Activated T-cell treated with anti-CD3 and anti-CD28 coated beads, Interleukin-2, amount 50 U/mL, for 72 hours (primary cell): Measurements from ENCODE around the gene CDKN1A. TPM values are rescaled to one million over a fixed set of nuclear protein-coding genes. Genes with fewer than 3 reads are reported as not detected.
"Not testable (repeated sequence)": the region's sequence is repeated elsewhere in the genome, so short reads cannot be mapped to it uniquely, and the experiment has no call there.

ENCODE experiments used
- ATAC-seq, 2 donors: fragments of 150-1000 bp; cut with Tn5 transposase; replicated peaks in 1 of 2; 2 replicates each; pipeline ENCODE4 v1.10.0; 2021; ENCODE audit warnings: moderate library complexity in 2 of 2, mild to moderate bottlenecking in 1 of 2
- DNase-seq, 2 donors: peaks; one replicate each; pipeline ENCODE4 v3.0.0; 2021 to 2022; ENCODE audit warnings: mixed read lengths in 1 of 2
- H3K27ac Mint-ChIP-seq: one replicate; pipeline ENCODE4 v1.8.0; 2022; ENCODE audit warnings: mild to moderate bottlenecking, moderate library complexity, mixed read lengths
- H3K27me3 Mint-ChIP-seq: one replicate; pipeline ENCODE4 v1.8.0; 2022; ENCODE audit warnings: low read depth, mixed read lengths
- H3K36me3 Mint-ChIP-seq, 2 donors: one replicate each; pipeline ENCODE4 v1.8.0; 2022; ENCODE audit warnings: mixed read lengths in 2 of 2, mild to moderate bottlenecking in 1 of 2; ENCODE audit not compliant: insufficient read depth in 2 of 2
- H3K4me1 Mint-ChIP-seq: one replicate; pipeline ENCODE4 v1.8.0; 2022; ENCODE audit warnings: low read depth, mixed read lengths
- H3K4me3 Mint-ChIP-seq, 2 donors: one replicate each; pipeline ENCODE4 v1.8.0; 2022; ENCODE audit warnings: mild to moderate bottlenecking in 2 of 2, mixed read lengths in 2 of 2, moderate library complexity in 2 of 2
- H3K9me3 Mint-ChIP-seq, 2 donors: one replicate each; pipeline ENCODE4 v1.8.0; 2022; ENCODE audit warnings: mixed read lengths in 2 of 2
- total RNA-seq, 2 donors: library from RNA; stranded (reverse); gene quantifications; one replicate each; pipeline ENCODE4 v1.2.3, GENCODE V29; 2022

The CDKN1A gene
- total RNA-seq, 2 donors from 2014 or later, result 59.9 to 60.4 TPM

DNA sequence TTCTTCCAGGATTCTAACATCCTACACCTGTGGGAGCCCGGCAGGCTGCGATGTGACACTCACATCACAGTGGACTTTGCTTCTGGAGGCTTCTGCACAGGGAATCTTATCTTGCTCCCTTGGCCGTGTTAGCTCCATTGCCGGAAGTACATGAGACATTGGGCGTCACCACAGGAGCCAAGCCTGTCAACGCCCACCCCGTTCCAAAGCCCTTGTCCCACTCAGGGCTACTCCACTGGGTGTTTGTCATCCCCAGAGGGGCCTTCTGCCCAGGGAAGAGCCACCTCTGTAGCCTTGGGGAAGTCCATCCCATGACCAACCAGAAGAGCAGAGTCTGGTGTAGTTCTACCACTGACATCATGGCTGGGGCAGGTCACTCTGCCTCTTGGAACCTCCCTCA, 20.8 kb downstream of the CDKN1A start:
- ATAC-seq, result no peak
- peaks cover 0 to 2% of the 10 kb centered on the region in 2 donors for H3K36me3 Mint-ChIP-seq
- H3K4me1 Mint-ChIP-seq, result peaks cover 38% of the 10 kb centered on the region
- no peak for DNase-seq
- no peaks in the 10 kb centered on the region for H3K9me3 Mint-ChIP-seq
- H3K27me3 Mint-ChIP-seq, result peaks cover 25% of the 10 kb centered on the region
- no peak overlapping the region for H3K27ac Mint-ChIP-seq
- no peak overlapping the region for H3K4me3 Mint-ChIP-seq

DNA sequence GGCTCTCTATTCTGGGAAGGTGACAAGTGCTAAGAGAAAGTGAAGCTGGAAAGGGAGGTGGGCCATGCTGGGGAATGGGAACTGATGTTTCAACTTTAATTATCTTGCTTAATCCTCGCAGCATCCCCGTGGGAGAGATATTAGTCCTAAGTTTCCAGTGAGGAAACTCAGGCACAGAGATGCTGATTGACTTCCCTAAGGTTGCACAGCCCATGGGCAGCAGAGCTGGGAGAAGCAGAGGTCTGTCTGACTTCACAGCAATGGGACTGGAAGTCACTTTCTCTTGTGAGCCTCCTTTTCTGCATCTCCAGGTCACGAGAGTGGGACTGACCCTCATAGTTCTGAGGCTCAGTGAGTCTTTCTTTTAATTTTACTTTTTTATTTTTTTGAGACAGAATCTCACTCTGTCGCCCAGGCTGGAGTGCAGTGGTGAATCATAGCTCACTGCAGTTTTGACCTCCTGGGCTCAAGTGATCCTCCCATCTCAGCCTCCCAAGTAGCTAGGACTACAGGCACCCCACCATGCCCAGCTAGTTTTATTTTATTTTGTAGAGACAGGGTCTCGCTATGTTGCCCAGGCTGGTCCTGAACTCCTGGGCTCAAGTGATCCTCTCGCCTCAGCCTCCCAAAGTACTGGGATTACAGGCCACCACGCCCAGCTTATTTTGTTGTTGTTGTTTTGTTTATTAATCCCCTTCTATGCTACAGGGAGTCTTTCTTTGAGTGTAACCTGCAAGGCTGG, 21.7 kb downstream of the CDKN1A start:
- no peak overlapping the region for H3K4me3 Mint-ChIP-seq
- ATAC-seq (no peak), DNase-seq (no peak)
- H3K27me3 Mint-ChIP-seq, result peaks cover 25% of the 10 kb centered on the region
- H3K4me1 Mint-ChIP-seq, result peaks cover 29% of the 10 kb centered on the region
- H3K9me3 Mint-ChIP-seq, result no peaks in the 10 kb centered on the region
- no peak overlapping the region for H3K27ac Mint-ChIP-seq
- H3K36me3 Mint-ChIP-seq, result peaks cover 0 to 2% of the 10 kb centered on the region in 2 donors

DNA sequence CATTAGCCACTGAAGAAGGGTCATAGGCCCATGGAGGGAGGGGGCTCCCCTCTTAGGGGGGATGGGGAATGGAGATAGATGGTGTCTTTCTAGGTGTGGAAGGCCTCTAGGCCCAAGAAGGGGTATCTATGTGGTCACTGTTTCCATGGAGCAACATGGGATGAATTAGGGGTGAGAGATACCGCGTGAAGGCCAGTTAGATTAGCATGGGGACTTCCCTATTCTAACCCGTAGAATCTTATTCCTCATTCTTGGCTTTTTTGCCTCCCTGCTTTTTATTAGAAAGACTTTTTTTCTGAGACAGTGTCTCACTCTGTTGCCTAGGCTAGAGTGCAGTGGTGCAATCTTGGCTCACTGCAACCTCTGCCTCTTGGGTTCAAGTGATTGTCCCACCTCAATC, 22.3 kb downstream of the CDKN1A start:
- peaks cover 23% of the 10 kb centered on the region for H3K4me1 Mint-ChIP-seq
- ATAC-seq, result no peak
- H3K4me3 Mint-ChIP-seq, result no peak overlapping the region
- no peak overlapping the region for H3K27ac Mint-ChIP-seq
- H3K27me3 Mint-ChIP-seq, result peaks cover 25% of the 10 kb centered on the region
- DNase-seq, result no peak
- H3K36me3 Mint-ChIP-seq, result no peaks in the 10 kb centered on the region
- H3K9me3 Mint-ChIP-seq, result no peaks in the 10 kb centered on the region

DNA sequence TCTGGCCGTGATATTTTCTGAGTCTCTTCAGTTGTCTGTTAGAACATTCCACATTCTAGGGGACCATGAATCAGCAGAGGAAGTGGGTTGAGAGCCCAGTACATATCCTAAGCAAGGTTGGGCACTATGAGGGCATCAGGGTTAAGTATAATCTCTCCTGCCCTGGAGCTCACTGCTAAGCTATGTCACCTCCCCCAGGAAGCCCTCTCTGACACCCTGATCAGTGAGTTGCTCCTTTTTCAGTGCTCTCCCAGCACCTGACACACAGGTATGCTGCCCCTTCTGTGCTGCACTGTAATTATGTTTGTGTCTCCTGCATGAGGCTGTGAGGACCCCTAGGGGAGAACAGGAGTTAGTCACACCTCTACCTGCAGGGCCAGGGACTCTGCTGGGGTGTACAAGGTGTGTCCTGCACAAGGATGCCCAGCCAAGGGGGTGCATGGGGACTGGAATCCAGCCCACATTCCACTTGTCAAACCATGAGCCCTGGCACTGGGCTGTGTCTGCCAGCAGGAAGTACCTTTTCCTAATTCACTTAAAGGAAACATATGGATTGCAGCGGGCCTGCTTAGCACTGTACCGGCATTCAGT, 23.0 kb downstream of the CDKN1A start:
- DNase-seq, result no peak
- no peak overlapping the region for H3K27ac Mint-ChIP-seq

DNA sequence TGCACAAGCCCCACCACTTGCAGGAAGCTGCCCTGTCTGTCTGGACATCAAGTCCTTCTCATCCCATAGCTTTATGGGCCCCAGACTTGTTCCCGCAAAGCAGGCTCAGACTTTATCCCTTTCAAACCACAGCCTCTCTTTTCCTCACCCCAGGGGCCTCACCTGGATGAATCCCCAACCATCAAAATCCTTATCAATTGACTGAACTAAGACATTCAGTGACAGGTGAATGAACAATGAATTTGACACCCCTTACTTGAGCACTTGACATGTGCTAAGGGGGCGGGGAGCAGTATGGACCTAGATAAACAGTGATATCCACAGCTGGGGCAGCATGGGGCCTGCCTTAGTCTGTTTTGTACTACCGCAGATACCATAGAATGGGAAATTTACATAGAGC, 24.1 kb downstream of the CDKN1A start:
- Mint-ChIP-seq H3K27ac (no peak overlapping the region), H3K9me3 (no peaks in the 10 kb centered on the region), H3K27me3 (peaks cover 25% of the 10 kb centered on the region), H3K4me1 (peaks cover 10% of the 10 kb centered on the region), H3K4me3 (no peak overlapping the region), H3K36me3 (no peaks in the 10 kb centered on the region)
- ATAC-seq (no peak), DNase-seq (no peak)

More for the DNA sequence above, 23.0 kb downstream of the CDKN1A start:
- Mint-ChIP-seq H3K9me3 (no peaks in the 10 kb centered on the region), H3K4me1 (peaks cover 17% of the 10 kb centered on the region), H3K36me3 (no peaks in the 10 kb centered on the region), H3K27me3 (peaks cover 25% of the 10 kb centered on the region), H3K4me3 (no peak overlapping the region)
- peak; percentile 21 to 65 for ATAC-seq

DNA sequence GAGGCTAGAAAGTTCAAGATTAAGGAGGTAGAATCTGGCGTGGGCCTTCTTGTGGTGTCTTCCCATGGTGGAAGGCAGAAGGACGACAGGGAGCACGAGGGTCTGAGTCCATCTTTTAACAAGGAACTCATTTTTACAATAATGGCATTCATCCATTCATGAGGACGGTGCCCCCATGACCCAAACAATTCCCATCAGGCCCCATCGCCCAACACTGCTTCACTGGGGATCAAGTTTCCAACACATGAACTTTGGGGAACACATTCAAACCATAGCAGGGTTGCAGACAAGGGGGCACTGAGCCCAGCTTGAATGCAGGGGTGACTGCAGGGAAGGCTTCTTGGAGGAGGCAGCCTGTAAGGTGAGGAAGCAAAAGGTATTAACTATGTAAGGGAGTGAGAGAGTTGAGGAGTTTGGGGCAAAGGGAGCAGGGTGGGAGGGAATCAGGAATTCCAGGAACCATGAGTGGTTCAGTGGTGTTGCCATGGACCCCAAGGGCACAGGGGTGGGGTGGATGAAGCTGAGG, 24.6 kb downstream of the CDKN1A start:
- DNase-seq, result no peak
- Mint-ChIP-seq H3K27ac (no peak overlapping the region), H3K4me3 (no peak overlapping the region), H3K27me3 (peaks cover 25% of the 10 kb centered on the region), H3K36me3 (no peaks in the 10 kb centered on the region), H3K9me3 (no peaks in the 10 kb centered on the region), H3K4me1 (peaks cover 10% of the 10 kb centered on the region)
- no peak for ATAC-seq

DNA sequence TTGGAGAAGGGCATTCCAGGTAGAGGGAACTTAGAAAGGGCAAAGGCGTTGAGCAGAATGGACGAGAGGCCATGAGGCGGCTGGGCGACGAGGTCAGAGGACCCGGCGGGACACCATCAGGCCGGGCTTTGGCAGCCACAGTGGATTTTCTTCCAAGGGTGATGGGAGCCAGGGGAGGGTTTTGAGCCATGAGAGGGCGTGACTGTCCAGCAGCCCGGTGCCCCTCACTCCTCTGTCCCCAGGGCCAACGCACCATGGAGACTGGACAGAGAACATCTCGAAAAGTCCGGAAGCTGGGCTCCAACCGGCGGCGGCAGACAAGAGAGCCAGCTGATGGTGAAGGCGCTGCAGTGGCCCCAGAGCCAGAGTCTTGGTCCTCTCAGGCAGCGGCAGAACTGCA, 25.5 kb downstream of the CDKN1A start:
- Mint-ChIP-seq H3K9me3 (no peaks in the 10 kb centered on the region), H3K4me3 (no peak overlapping the region), H3K27me3 (peaks cover 17% of the 10 kb centered on the region), H3K4me1 (peaks cover 10% of the 10 kb centered on the region), H3K27ac (no peak overlapping the region), H3K36me3 (no peaks in the 10 kb centered on the region)
- DNase-seq (no peak), ATAC-seq (no peak)

DNA sequence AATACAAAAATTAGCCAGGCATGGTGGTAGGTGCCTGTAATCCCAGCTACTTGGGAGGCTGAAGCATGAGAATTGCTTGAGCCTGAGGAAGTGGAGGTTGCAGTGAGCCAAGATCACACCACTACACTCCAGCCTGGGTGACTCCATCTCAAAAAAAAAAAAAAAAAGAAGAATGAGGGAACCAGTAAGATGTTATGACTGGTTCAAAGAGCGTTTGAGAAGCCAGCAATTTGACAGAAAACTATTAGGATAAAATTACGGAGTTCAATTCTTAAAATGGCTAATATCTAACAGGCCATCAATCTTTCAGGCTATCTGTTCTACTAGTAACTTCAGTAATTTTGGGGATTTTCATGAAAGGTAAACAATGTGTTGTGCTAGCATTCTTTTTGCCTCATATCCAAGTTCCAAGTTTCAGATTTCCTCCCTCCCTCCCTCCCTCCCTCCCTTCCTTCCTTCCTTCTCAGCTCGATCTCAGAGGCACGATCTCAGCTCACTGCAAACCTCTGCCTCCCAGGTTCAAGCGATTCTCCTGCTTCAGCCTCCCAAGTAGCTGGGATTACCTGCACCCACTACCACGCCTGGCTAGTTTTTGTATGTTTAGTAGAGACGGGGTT, 26.6 kb downstream of the CDKN1A start:
- peaks cover 16% of the 10 kb centered on the region for H3K27me3 Mint-ChIP-seq
- not testable (repeated sequence) for DNase-seq, ATAC-seq, H3K36me3 Mint-ChIP-seq, H3K9me3 Mint-ChIP-seq, H3K4me3 Mint-ChIP-seq, H3K4me1 Mint-ChIP-seq, H3K27ac Mint-ChIP-seq

DNA sequence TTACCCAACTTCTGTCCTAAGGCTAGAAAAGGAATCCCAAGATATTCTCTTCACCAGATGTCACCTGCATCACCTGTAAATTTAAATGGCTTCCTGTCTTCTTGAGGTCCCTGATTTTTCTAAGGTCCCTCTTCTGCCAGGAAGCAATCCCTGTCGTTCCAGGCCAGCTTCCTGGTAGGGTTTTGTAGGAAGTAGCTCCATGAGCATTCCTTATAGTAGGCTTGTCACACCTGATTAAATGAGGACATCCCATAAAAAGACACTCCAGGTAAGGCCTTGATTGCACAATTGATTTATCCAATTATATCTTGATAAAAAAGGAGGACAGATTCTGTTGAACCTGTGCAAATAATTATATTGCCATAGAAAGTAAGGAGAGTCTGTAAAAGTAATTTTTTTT, 27.8 kb downstream of the CDKN1A start:
- DNase-seq (no peak), ATAC-seq (no peak)
- H3K27ac Mint-ChIP-seq, result no peak overlapping the region
- peaks cover 4% of the 10 kb centered on the region for H3K4me1 Mint-ChIP-seq
- H3K36me3 Mint-ChIP-seq, result no peaks in the 10 kb centered on the region
- no peaks in the 10 kb centered on the region for H3K9me3 Mint-ChIP-seq
- no peak overlapping the region for H3K4me3 Mint-ChIP-seq
- peaks cover 16% of the 10 kb centered on the region for H3K27me3 Mint-ChIP-seq

DNA sequence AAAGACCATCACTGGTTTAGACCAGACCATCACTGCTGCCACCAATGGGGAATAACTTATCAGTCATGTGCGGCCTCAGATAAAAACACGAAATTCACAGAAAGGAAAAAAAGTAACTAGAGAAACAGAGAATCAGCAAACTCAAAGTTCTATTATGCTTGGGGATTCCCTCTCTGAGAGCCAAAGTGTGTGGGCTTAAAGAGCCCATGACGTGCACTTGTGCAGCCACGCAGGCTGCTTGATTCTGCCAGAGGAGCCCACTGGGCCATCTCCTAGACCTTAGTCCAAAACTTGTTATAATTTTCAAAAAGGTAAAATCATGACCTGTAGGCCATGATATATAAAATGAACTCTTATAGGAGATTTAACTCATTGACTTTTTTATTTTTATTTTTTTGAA, 34.3 kb downstream of the CDKN1A start:
- DNase-seq (no peak), ATAC-seq (no peak)
- Mint-ChIP-seq H3K27ac (no peak overlapping the region), H3K4me1 (no peaks in the 10 kb centered on the region), H3K4me3 (no peak overlapping the region), H3K27me3 (no peaks in the 10 kb centered on the region), H3K36me3 (no peaks in the 10 kb centered on the region), H3K9me3 (no peaks in the 10 kb centered on the region)

DNA sequence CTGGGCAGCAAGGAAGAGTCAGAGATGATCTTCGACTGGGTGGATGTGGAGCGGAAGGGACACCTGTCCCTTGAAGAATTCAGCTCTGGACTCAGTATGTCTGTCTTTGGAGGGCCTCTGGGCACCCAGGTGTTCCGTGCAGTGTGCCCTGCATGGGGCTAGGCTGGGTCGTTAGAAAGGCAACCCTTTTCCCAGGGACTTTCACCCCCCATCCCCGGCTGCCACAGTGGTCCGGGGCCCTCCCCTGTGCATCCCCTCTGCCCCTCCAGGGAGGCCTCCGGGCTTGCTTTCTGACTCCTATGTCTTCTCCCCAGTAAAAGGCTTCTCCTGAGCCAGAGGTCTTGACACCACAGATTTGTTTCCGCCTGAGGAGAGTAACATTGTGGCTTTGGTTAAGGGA, 35.3 kb downstream of the CDKN1A start:
- Mint-ChIP-seq H3K27me3 (no peaks in the 10 kb centered on the region), H3K4me1 (no peaks in the 10 kb centered on the region), H3K27ac (no peak overlapping the region), H3K36me3 (no peaks in the 10 kb centered on the region), H3K9me3 (no peaks in the 10 kb centered on the region), H3K4me3 (no peak overlapping the region)
- DNase-seq, result no peak
- ATAC-seq, result no peak

DNA sequence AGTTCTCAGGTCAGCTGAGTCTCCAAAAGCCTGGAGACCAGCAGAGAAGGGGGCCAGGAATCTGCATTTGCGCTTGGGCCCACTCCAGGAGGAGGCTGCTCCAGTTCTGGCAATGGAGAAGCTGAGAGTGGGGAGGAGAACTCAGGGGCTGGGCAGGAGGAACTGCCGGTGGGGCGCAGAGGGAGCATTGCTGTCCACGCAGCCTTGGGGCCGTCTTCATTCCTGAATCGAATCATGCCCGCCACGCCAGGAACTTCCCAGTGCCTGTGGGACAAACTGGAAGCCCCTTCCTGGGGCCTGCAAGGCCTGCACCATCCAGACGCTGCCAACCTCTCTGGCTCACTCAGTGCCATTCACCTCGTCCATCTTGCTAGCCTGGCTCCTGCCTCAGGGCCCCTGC, 36.0 kb downstream of the CDKN1A start:
- no peaks in the 10 kb centered on the region for H3K4me1 Mint-ChIP-seq
- no peaks in the 10 kb centered on the region for H3K27me3 Mint-ChIP-seq
- no peak for DNase-seq
- ATAC-seq, result no peak
- no peaks in the 10 kb centered on the region for H3K36me3 Mint-ChIP-seq
- H3K27ac Mint-ChIP-seq, result no peak overlapping the region
- no peak overlapping the region for H3K4me3 Mint-ChIP-seq
- H3K9me3 Mint-ChIP-seq, result no peaks in the 10 kb centered on the region

DNA sequence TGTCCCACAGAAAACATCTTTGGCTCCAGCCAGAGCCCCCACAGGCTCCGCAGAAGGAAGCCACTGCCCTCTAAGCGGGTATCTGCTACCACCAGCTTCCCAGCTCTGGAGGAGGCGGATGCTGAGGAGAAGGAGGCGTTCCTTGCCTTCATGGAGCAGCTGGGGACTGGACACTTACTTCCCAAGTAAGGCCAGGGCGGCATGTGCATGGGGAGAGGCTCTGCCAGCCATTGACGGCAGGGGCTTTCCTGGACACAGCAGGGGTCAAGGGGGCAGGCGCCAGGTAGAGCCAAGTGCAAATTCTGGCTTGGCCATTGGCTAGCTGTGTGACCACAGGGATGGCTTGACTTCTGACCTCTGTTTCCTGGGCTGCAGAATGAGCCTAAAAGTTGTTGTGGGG, 37.0 kb downstream of the CDKN1A start:
- H3K4me3 Mint-ChIP-seq, result no peak overlapping the region

More for the DNA sequence above, 37.0 kb downstream of the CDKN1A start:
- no peak overlapping the region for H3K27ac Mint-ChIP-seq
- no peak for ATAC-seq
- H3K27me3 Mint-ChIP-seq, result no peaks in the 10 kb centered on the region
- no peaks in the 10 kb centered on the region for H3K9me3 Mint-ChIP-seq
- no peak for DNase-seq
- no peaks in the 10 kb centered on the region for H3K4me1 Mint-ChIP-seq
- H3K36me3 Mint-ChIP-seq, result no peaks in the 10 kb centered on the region
